LNCAP (cell line): ENCODE results near the gene HEY2.

ENCODE experiments used
- CTCF ChIP-seq: fragments of 450-650 bp; IDR thresholded peaks from 2 replicates; pipeline ENCODE4 v1.5.1; 2017; ENCODE audit warnings: mild to moderate bottlenecking

HEY2 gene

GRCh38 chr6:125746019-125746414 is 3.4 kb upstream of the HEY2 start:
- no peak for TF ChIP-seq CTCF

- TF ChIP-seq CTCF, result no peak
Observed at GRCh38 chr6:125746731-125747588, 2.5 kb upstream of the HEY2 start.

GRCh38 chr6:125747589-125748405 is 1.6 kb upstream of the HEY2 start:
- TF ChIP-seq CTCF, result no peak

- no peak for TF ChIP-seq CTCF
Observed at GRCh38 chr6:125748406-125749172, 843 bp upstream of the HEY2 start.

GRCh38 chr6:125749865-125750691 is 646 bp downstream of the HEY2 start:
- no peak for TF ChIP-seq CTCF

GRCh38 chr6:125750692-125751333 is 1.4 kb downstream of the HEY2 start:
- TF ChIP-seq CTCF, result no peak
